SU-DHL-6 (cell line): ENCODE measurements around the gene ELF2.

Source experiments
- H2AFZ ChIP-seq: fragments of 200-600 bp; sonication (generic); 2 replicates; pipeline ENCODE4 v1.6.1; 2014; ENCODE audit warnings: low read depth, mild to moderate bottlenecking, moderate library complexity, mixed read lengths, antibody characterized with exemption, low read length; ENCODE audit not compliant: severe bottlenecking
- H3F3A ChIP-seq: fragments of 200-600 bp; shearing (Covaris generic); 2 replicates; pipeline ENCODE4 v1.6.0; 2016; ENCODE audit warnings: antibody characterized with exemption, mild to moderate bottlenecking; ENCODE audit not compliant: insufficient read depth
- H3K27ac ChIP-seq: fragments of 200-600 bp; sonication (generic); 2 replicates; pipeline ENCODE4 v1.5.1; 2016; ENCODE audit warnings: low read depth, mild to moderate bottlenecking, low read length, moderate library complexity, mixed read lengths
- H3K27me3 ChIP-seq: fragments of 200-600 bp; sonication (generic), shearing (Covaris generic); 2 replicates; pipeline ENCODE4 v1.6.0; 2014; ENCODE audit warnings: mild to moderate bottlenecking, low read length
- H3K36me3 ChIP-seq: fragments of 200-600 bp; sonication (generic); 2 replicates; pipeline ENCODE4 v1.6.1; 2014; ENCODE audit warnings: mild to moderate bottlenecking, low read length, mixed read lengths
- H3K4me2 ChIP-seq: fragments of 300-600, 200-600 bp; shearing (Covaris generic), sonication (generic); 2 replicates; pipeline ENCODE4 v1.6.0; 2014; ENCODE audit warnings: low read length, low read depth, mild to moderate bottlenecking; ENCODE audit not compliant: poor library complexity, severe bottlenecking
- H3K4me3 ChIP-seq: fragments of 200-600 bp; sonication (generic); 2 replicates; pipeline ENCODE4 v1.5.1; 2014; ENCODE audit warnings: antibody characterized with exemption, low read length, mild to moderate bottlenecking, mixed read lengths; ENCODE audit not compliant: insufficient read depth, poor library complexity, severe bottlenecking
- H3K79me2 ChIP-seq: fragments of 200-600 bp; sonication (generic); 2 replicates; pipeline ENCODE4 v1.6.1; 2014; ENCODE audit warnings: mild to moderate bottlenecking, low read length, moderate library complexity; ENCODE audit not compliant: insufficient read depth
- H3K9ac ChIP-seq: fragments of 200-600 bp; sonication (generic); 2 replicates; pipeline ENCODE4 v1.7.0; 2014; ENCODE audit warnings: mild to moderate bottlenecking, low read length
- H3K9me2 ChIP-seq: fragments of 200-600 bp; sonication (generic); replicated peaks from 2 replicates; pipeline ENCODE4 v1.6.1; 2014; ENCODE audit warnings: low read length; ENCODE audit not compliant: insufficient read depth
- H3K9me3 ChIP-seq: fragments of 200-600 bp; sonication (generic); 2 replicates; pipeline ENCODE4 v1.6.1; 2014; ENCODE audit warnings: low read length, mixed read lengths; ENCODE audit not compliant: insufficient read depth
- H4K20me1 ChIP-seq: fragments of 200-600 bp; sonication (generic); 2 replicates; pipeline ENCODE4 v1.6.1; 2014; ENCODE audit warnings: low read depth, mild to moderate bottlenecking, antibody characterized with exemption, low read length, moderate library complexity, mixed read lengths
- EZH2phosphoT487 ChIP-seq: fragments of 200-600 bp; sonication (generic), shearing (Covaris generic); conservative IDR thresholded peaks from 2 replicates; pipeline ENCODE4 v1.6.1; 2018; ENCODE audit warnings: mild to moderate bottlenecking, antibody characterized with exemption, low read length, moderate library complexity, mixed read lengths
- TF ChIP-seq, protein P1 (sequence below): fragments of 200-600 bp; sonication (generic); IDR thresholded peaks from one replicate; pipeline ENCODE4 v1.5.1; 2017; ENCODE audit warnings: antibody characterized with exemption, mild to moderate bottlenecking, low read length, moderate library complexity; ENCODE audit not compliant: insufficient read depth, poor library complexity, severe bottlenecking

Gene ELF2

GRCh38 chr4:139176302-139177048 is 543 bp downstream of the ELF2 start:
- Histone ChIP-seq H3K4me3 (peak overlapping the region; percentile 70), H3K9ac (peak overlapping the region; percentile 81), H3F3A (peaks cover 4% of the 10 kb centered on the region; the same call in 1 of the 2 replicates), H3K9me3 (no peaks in the 10 kb centered on the region), H3K36me3 (no peaks in the 10 kb centered on the region), H2AFZ (peak overlapping the region; percentile 48), H3K27ac (0 out of 2 replicates have a peak overlapping the region, but pooled peaks have one; percentile 26), H3K4me2 (peak overlapping the region; percentile 58), H4K20me1 (no peaks in the 10 kb centered on the region), H3K9me2 (no peaks in the 10 kb centered on the region), H3K79me2 (no peaks in the 10 kb centered on the region), H3K27me3 (no peaks in the 10 kb centered on the region)
- no peak for TF ChIP-seq EZH2phosphoT487
- TF ChIP-seq, protein P1, sequence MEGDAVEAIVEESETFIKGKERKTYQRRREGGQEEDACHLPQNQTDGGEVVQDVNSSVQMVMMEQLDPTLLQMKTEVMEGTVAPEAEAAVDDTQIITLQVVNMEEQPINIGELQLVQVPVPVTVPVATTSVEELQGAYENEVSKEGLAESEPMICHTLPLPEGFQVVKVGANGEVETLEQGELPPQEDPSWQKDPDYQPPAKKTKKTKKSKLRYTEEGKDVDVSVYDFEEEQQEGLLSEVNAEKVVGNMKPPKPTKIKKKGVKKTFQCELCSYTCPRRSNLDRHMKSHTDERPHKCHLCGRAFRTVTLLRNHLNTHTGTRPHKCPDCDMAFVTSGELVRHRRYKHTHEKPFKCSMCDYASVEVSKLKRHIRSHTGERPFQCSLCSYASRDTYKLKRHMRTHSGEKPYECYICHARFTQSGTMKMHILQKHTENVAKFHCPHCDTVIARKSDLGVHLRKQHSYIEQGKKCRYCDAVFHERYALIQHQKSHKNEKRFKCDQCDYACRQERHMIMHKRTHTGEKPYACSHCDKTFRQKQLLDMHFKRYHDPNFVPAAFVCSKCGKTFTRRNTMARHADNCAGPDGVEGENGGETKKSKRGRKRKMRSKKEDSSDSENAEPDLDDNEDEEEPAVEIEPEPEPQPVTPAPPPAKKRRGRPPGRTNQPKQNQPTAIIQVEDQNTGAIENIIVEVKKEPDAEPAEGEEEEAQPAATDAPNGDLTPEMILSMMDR = no peak

GRCh38 chr4:139175646-139176301 is 1.2 kb downstream of the ELF2 start:
- no peaks in the 10 kb centered on the region for H4K20me1 ChIP-seq
- peak overlapping the region; percentile 58 for H3K4me2 ChIP-seq
- peaks cover 4% of the 10 kb centered on the region; the same call in 1 of the 2 replicates for H3F3A ChIP-seq
- peak overlapping the region; percentile 81 for H3K9ac ChIP-seq
- no peak overlapping the region for H2AFZ ChIP-seq
- H3K9me2 ChIP-seq = no peaks in the 10 kb centered on the region
- H3K9me3 ChIP-seq = no peaks in the 10 kb centered on the region
- no peaks in the 10 kb centered on the region for H3K79me2 ChIP-seq
- TF ChIP-seq, protein P1 = no peak
- no peak for TF ChIP-seq EZH2phosphoT487
- no peak overlapping the region for H3K27ac ChIP-seq
- H3K4me3 ChIP-seq = peak overlapping the region; percentile 70
- no peaks in the 10 kb centered on the region for H3K27me3 ChIP-seq
- H3K36me3 ChIP-seq = no peaks in the 10 kb centered on the region

GRCh38 chr4:139171876-139172691 is 4.9 kb downstream of the ELF2 start:
- Histone ChIP-seq H3K4me3 (no peak overlapping the region), H4K20me1 (no peaks in the 10 kb centered on the region), H3K79me2 (no peaks in the 10 kb centered on the region), H3K27me3 (no peaks in the 10 kb centered on the region), H3K9ac (no peak overlapping the region), H3K36me3 (no peaks in the 10 kb centered on the region), H2AFZ (no peak overlapping the region), H3F3A (0 out of 2 replicates have a peak, but pooled peaks cover 4% of the 10 kb centered on the region), H3K4me2 (no peak overlapping the region), H3K9me3 (no peaks in the 10 kb centered on the region), H3K27ac (no peak overlapping the region), H3K9me2 (no peaks in the 10 kb centered on the region)
- no peak for TF ChIP-seq EZH2phosphoT487
- TF ChIP-seq, protein P1 = no peak
